HG03039 (cell line): Measurements from ENCODE around the gene PSME1.

ENCODE experiments used
- ATAC-seq: cut with Tn5 transposase; IDR thresholded peaks from one replicate; pipeline ENCODE4 v1.9.1; 2021; ENCODE audit warnings: mild to moderate bottlenecking, moderate library complexity; ENCODE audit not compliant: unreplicated experiment

The PSME1 gene

GRCh38 chr14:24167469-24168114 is 31.6 kb downstream of the PSME1 start:
- no peak for ATAC-seq

DNA sequence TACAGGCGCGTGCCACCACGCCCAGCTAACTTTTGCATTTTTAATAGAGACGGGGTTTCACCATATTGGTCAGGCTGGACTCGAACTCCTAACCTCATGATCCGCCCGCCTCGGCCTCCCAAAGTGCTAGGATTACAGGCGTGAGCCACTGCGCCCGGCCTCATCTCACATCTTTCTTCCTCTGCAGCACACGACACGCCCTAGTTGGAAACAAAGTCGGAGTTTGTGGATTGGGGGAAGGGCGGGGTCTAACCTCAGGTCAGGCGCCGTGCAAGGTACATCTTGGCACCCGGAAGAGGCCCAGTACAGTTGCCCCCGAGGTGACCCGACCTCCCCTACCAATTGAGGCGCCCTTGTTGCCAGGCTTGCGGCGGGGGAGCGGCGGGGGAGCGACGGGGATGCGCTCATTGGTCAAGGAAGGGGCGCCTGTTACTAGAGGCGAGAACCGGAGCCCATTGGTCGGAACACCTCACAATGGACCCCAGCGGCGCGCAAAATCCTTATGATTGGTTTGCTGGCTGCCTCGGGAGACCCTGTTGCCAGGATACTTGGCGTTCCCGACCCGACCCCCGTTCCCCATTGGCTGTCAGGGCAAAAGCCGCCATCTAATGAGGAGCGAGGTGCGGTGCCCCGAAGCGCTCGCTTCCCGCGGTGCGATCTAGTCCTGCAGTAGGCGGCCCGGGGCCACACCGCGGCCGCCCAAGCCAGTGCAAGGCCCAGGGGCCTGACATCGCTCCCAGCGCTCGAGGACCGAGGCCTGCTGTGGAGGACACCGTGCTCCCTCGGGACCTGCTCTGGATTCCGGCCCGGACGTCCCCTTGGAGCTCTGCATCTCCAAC is 35.6 kb downstream of the PSME1 start, which contains the start of gene REC8:
Gene REC8, plus strand, starts transcription at position 659 of the 839 bp plus-strand sequence. CDS start 473 bp downstream, outside the sequence.
- ATAC-seq: peak; percentile 42

DNA sequence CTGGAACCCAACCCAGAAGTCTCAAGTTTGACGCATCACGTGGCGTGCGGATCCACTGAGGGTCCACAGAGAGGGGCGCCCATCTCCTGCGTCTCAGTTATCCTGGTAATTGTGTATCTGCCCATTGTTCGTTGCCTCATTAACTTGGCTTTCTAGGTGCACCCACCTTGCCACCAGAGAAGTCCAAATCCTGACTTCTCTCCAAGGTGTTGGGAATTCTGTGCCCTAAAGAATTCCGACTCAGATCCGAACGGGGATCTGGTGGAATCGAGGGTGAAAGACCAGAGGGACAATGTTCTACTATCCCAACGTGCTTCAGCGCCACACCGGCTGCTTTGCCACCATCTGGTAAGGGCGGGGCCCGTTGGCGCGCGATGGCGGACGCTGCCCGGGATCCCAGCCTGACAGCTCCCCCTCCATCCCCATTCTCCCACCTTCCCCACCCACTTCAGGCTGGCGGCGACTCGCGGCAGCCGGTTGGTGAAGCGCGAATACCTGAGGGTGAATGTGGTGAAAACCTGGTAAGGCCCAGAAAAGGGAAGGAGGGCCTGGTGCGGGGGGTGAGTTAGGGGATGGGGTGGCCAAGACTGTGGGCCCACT is 36.4 kb downstream of the PSME1 start:
- no peak for ATAC-seq

GRCh38 chr14:24172871-24173281 is 36.9 kb downstream of the PSME1 start:
- ATAC-seq: no peak

- no peak for ATAC-seq
Observed at GRCh38 chr14:24176599-24176998, 40.6 kb downstream of the PSME1 start.

GRCh38 chr14:24177041-24177825 is 41.2 kb downstream of the PSME1 start:
- ATAC-seq: no peak

- ATAC-seq: no peak
Observed at GRCh38 chr14:24177891-24178290, 41.9 kb downstream of the PSME1 start.

DNA sequence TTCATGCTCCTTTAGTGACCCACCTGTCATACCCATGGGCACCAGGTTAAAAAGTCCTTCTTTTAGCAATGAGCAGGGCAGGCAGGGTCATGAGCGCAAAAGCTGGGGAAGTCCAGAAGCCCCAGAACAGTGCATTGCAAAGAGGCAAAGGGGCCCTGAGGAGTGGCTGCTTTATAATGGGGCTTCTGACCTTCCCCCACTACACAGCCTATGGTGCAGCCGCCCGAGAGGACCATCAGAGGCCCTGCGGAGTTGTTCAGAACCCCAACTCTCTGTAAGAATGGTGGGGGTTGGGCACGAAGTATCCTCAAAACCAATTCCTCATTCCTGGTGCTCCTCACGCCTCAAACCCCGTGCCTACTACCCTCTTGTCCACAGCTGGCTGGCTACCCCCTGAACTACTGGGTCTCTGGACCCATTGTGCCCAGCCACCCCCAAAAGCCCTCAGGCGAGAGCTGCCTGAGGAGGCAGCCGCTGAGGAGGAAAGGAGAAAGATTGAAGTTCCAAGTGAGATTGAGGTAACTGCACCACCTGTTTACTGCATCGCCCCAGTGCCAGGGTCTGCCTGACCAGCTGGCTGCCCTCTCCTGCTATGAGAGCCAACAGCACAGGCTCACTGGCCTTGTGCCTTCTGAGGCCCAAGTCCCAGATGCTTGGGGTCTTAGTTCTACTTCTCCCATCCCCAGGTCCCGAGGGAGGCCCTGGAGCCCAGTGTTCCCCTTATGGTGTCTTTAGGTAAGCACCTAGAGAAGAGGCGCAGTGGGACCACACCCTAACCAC is 42.6 kb downstream of the PSME1 start:
- no peak for ATAC-seq

GRCh38 chr14:24179294-24179960 is 43.4 kb downstream of the PSME1 start:
- ATAC-seq: no peak

DNA sequence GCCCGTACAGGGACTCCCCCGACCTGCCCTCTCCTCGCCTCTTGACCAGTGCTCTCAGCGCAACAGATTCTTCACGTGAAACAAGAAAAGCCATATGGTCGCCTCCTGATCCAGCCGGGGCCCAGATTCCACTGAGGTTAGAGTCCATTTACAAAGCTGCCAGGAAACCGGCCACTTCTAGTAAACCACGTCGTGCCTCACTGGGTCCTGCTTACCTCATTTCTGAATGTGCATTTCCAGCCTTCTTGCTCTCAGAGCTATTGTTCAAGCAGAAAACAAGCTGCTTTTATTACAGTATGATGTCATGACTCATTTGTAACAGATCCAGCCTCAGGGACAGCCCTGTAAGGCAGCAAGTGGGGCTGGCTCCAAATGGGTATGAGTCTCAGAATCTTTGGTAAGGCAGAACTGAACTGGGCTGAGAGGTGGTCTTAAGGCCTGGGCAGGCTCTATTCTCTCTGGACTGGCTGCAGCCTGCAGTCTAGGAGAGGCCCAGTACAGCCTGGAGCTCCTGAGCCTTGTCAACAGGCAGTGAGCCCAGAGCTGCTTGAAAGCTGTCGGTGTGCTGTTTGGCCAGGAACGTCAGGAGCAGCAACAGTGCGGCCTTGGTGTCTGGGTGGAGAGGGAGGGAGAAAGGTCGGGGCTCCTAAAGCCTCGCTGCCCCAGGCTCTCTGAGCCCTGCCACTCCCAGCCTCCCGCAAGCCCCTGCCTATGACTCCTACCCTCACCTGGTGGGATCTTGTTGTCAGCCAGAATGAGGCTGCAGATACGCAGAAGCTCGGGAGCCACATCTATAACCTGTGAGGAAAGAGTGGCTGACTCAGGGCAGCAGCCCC is 44.2 kb downstream of the PSME1 start:
- ATAC-seq: no peak

DNA sequence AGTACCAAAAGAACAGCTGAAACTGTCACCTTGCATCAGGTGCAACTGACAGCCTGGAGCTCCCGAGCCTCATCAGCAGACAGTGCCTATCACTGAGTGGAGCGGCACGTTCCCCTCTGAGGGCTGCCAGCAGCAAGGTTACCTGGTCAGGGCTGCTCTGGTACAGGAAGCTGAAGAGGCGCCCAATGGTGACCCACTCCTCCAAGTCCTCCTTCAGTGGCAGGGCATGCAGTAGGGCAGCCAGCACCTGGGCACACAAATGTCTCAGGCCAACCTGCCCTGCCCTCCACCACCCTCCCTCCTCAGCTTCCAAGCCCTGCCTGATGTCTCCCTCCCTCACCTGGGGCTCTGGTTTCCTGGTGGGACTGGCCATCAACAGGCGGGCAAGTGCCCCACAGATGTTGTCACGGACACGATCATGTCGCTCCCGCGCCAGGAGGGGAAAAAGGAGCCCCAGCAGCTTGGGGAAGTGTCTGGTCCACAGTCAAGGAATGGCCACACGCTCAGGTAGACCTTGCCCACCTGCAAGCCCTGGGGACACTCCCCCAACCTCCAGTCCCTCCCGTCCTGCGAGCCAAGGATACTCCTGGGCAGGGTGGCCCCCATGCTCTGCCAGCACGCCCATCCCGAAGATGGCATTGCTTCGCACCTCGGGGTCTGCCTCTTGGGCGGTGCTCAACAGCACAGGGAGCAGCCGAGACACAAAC is 45.5 kb downstream of the PSME1 start:
- ATAC-seq: no peak

GRCh38 chr14:24182110-24182882 is 46.3 kb downstream of the PSME1 start:
- ATAC-seq: no peak

DNA sequence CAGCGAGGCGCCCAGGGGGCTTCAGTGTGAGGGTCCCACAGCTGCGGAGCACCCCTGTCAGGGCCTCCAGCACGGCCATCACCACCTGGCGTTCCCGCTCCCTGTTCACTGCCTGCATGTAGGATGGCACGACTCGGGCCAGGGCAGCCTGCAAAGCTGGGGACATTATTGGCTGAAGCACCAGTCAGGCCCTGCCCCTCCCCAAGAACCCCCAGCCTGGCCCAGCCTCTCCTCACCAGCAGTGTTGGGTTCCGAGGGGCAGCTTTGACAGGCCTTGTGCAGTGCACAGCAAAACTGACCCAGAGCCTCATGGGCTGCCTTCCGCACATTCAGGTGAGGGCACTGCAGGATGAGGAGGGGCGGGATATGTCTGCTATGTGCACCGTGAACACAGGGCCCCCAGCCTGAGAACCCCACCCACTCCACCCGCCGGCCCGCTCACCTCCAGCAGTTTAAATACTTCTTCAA is 47.1 kb downstream of the PSME1 start:
- ATAC-seq: no peak

DNA sequence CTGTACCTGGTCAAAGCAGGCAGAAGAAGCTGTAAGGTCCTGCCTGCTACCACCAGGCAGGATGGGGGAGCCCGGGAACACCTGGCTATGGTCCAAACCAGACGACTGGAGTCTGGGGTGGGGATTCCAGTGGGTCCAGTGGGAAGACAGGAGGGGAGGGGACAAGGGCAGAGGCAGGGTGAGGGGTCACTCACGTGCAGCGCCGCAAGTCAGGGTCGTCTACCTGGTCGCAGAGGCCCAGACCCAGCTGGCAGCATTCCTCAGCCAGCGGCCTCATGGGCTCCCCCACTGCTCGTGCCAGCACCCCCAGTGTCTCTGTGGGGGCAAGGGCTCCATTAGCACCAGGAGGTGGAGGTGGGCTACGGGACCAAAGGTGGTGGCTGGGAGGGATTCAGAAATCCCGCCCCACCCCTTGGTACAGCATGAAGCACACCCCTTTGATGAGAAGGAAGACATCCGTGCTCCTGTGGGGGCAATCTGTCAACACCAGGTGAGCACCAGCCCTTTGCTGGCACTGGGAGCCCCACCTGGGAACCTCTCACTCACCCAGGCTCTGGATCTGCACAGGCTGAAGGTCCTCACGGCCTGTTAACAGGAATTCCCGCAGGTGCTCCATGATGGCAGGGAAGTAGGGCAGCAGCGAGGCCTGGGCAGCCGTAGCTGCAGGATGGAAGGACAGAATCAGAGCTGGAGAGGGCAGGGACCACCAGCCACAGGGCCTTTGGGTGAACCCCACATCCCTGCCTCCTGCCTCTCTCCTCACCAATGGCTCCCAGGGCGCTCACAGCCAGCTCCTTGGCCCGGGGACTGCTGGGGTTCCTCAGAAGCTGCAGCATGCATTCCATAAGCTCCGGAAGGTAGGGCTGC is 48.3 kb downstream of the PSME1 start:
- ATAC-seq: no peak

DNA sequence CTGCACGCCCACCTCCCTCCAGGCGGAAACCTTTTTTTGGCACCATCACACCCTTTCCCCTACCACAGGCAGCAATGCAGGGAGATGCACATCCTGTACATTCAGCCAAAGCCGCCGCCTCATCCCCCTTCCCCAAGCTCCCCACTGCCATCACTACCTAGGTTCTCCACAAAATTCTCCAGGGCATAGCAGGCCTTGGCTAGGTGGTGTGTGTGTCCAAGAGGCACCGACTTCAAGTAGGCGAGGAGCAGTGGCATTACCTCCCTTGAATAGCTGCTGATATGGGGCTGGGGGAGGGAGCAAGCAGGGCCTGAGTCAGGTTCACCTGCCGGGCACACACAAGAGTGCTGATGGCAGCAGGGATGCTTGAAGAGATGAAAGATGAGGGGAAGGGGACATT is 49.0 kb downstream of the PSME1 start:
- ATAC-seq: no peak

DNA sequence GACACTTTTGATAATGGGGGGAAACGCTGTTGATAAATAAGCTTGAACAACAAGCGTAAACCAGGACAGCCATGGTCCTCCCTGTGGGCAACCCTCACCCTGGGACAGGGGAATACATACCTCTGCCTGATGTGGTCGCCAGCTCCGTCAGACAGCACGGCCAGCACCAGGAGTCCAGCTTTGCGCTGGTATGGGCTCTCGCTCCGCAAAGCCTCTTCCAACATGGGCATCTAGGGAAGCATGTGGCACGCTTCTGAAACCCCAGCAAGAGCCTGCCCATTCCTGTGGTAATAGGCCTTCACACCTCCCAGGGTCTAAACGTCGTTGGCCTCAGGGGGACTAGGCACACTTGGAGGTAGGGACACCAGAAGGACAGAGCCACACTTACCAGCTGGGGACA is 49.7 kb downstream of the PSME1 start:
- ATAC-seq: no peak
